Hippocampal formation (tissue), 2 donors: ENCODE measurements around the gene KDM4D.
A peak's percentile ranks its signal among the peaks of the same experiment; 100 is the strongest.
"Not testable (repeated sequence)": the region's sequence is repeated elsewhere in the genome, so short reads cannot be mapped to it uniquely, and the experiment has no call there.

Experiments
- DNase-seq, 2 donors: peaks; one replicate each; lab custom pipeline; 2025; lab: John Stamatoyannopoulos, UW

Gene KDM4D

GRCh38 chr11:94973099-94973968 is at the start of gene KDM4D, which contains the start of gene CWC15:
TSS of gene KDM4D (plus strand) at chr11:94973709. CDS start at chr11:94997373, 23,664 bp downstream.
TSS of gene CWC15 (minus strand) at chr11:94973556. CDS start at chr11:94972185, 1,371 bp downstream.
- DNase-seq, result peak; percentile 93 to 95

DNA sequence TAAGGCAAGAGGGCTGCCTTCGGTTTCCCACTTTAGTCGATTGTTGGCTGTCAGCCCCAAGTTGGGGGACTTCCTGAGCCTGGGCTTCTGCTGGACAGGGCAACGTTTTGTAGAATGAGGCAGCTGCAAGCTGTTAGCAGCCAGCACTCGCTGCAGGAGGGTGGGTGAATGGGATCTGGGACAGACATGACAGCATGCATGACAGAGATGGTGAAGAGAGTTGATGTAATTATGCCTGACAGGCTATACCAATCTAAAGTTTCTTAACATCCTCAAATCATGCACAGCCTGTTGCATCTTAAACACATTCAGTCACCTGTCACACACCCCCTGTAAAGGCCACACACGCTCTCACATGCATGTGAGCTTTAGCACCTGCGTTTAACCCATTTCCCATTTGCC is 49.3 kb upstream of the KDM4D start:
- DNase-seq, result no peak

GRCh38 chr11:94924612-94925011 is 48.9 kb upstream of the KDM4D start:
- DNase-seq, result no peak

DNA sequence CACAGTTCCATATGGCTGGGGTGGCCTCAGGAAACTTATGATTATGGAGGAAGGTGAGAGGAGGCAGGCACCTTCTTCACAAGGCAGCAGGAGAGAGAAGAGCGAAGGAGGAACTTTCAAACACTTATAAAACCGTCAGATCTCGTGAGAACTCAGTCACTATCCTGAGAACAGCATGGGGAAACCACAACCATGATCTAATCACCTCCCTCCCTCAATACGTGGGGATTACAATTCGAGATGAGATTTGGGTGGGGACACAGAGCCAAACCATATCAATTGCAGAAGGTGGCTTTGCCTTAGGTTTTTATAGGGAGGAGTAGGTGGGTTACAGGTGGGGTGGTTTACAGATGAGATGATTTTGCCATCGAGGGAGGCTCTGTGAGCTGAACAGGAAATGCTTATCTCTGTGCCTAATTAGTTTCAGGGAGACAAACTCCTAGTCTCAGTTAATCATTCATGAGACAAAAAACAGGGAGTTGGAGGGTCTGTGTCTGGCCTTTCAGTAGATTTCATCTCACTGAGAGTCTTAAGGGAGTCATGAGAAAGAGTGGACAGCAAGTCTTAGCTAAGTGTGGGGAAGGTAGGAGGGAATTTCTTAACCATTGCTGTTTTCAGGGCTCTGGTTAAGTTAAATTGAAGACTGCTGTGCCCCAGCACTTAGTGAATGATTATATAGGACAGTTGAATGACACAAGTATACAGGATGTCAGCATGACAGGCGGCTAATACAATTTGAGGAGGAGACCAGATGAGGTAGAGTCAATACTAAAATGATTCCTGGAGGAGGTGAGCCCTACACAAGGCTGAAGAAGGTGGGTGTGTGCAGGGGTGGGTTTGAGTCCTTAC is 47.9 kb upstream of the KDM4D start:
- no peak for DNase-seq

DNA sequence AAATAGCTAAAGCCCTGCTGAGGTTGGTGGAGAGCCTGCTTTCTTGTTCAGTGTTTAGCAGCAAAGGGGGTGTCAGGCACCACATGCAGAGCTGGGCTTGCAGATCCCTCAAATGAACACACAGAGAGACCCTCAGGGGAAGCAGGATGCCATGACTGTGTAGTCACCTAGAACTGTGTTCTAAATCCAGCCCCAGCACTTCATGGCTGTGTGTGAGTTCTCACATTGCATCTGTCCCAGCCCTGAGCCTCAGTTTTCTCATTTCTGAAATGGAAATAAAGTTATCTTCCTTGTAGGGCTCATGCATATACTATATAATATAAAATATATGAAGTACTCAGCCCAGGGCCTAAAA is 47.3 kb upstream of the KDM4D start:
- no peak for DNase-seq

DNA sequence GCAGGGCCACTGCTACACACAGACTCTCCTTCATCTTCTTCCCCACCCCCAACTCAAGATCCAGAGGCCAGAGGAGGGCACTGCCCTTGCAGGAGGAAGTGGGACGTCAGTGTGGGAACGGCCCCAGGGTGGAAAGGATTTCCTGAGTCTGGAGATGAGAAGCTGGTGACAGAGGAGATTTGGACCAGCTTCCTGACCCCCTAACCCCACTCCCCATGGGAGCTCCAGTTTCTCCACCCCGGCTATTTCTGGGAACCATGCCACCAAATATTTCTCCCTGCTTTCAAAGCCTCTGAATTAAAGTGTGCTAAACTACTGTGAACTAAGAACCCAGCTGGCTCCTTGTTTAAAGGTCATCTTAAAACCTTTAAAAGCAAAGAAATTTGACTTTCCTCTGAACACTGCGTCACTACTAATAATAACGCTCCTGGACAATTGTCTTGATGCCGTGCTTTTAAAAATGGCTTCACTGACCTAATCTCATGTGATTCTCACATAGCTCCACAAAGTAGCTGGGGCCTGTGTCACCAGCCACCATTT is 46.7 kb upstream of the KDM4D start:
- DNase-seq, result peak; percentile 32 to 62

GRCh38 chr11:94928117-94928990 is 45.2 kb upstream of the KDM4D start:
- DNase-seq, result no peak

- not testable (repeated sequence) for DNase-seq
Observed at GRCh38 chr11:94932072-94932471, 41.4 kb upstream of the KDM4D start.

- DNase-seq, result no peak
Observed at GRCh38 chr11:94932503-94932902, 41.0 kb upstream of the KDM4D start.

- DNase-seq, result no peak
Observed at GRCh38 chr11:94933223-94934130, 40.0 kb upstream of the KDM4D start.

- DNase-seq, result no peak
Observed at GRCh38 chr11:94934362-94934761, 39.1 kb upstream of the KDM4D start.

- DNase-seq, result no peak
Observed at GRCh38 chr11:94934846-94935245, 38.7 kb upstream of the KDM4D start.

- no peak for DNase-seq
Observed at GRCh38 chr11:94938095-94939055, 35.1 kb upstream of the KDM4D start.

GRCh38 chr11:94939346-94939745 is 34.2 kb upstream of the KDM4D start:
- no peak for DNase-seq

DNA sequence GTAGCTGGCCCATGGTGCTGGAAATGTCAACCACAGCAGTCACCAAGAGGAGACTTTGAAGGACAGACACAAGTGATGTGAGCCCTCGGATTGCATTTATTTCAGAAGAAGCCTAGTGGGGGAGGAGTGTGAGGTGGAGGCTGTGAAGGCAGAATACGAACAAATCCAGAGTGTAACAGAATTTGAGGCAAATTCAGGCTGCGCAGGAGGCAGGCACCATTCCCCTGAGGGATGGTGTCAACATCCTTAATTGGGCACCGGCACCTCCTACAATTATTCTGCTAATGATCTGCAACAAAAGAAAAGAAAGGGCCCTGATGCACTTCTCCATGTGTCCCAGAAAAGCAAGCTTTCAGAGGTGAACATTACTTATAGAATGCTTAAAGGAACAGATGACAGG is 32.4 kb upstream of the KDM4D start:
- DNase-seq, result no peak

- no peak for DNase-seq
Observed at GRCh38 chr11:94946812-94947211, 26.7 kb upstream of the KDM4D start.

- DNase-seq, result no peak
Observed at GRCh38 chr11:94948070-94948617, 25.4 kb upstream of the KDM4D start.

DNA sequence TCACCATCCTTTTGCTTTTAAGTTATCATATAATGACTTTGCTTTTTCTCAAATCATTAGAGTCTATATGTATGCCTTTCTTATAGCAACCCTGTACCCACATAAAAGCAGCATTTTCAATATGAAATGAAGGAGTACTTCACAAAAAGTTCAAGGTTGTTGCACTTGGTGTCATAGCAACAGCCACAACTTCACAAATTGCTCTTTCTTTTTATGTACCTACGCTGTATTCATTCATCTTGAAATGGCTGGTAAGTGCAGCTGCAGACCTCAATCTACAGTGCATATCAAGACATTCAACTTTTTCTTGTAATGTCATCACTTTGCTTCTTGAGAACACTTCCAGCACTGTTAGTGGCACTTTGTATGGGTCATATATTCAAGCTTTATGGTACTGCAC is 18.8 kb upstream of the KDM4D start:
- DNase-seq, result no peak

DNA sequence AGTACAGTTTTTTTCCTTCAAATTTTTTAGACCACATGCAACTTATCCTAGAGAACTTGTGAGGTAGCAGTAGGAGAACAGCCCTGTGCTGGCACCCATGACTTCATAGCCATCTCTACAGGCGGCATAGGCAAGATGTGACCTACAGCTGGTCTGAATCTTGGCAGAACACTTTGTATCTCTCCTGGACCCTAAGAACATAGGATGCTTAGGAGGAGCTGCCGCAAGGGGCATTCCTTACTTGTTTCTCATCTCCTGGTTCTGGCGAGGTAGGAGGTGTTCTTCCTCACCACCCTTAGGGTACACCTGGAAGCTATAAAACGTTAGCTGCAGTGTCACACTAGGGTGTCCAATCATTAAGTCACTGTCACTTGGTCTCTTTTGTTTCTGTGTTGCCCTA is 16.5 kb upstream of the KDM4D start:
- no peak for DNase-seq
